Measurements from ENCODE around the gene YPEL3. TPM values are rescaled to one million over a fixed set of nuclear protein-coding genes. Genes with fewer than 3 reads are reported as not detected.
A peak's percentile ranks its signal among the peaks of the same experiment; 100 is the strongest.

YPEL3 gene
- total RNA-seq, 1 donor from 2014 or later: 6.8 TPM

DNA sequence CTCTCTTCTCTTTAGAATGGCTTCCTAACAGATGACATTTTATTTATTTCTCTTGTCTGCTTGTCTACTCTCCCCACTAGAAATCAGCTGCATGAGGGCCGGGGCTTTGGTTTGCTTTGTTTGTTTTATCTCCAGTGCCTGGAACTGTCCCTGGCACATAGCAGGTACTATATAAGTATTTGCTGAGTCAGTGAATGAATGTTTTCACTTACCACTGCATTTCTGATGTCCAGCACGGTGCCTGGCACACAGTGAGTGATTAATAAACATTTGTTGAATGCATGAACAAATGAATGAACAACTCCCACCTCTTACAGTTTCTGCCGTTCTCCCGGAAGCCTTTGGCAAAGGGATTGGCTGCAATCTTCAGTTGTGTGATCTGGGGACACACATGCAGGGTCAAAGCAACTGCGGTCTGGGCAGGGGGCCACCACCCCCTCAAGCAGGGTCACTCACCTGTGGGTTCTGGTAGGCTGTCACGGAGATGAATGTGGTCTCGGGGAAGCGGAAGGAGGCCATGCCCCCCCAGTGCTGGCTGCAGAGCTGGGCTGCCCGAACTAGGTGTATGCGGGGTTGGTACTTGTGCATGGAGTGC is 7.7 kb downstream of the YPEL3 start:
- Mint-ChIP-seq H3K9me3 (no peaks in the 10 kb centered on the region), H3K27ac (no peak overlapping the region)
- H2AFZ ChIP-seq (replicated peaks): no peak overlapping the region

DNA sequence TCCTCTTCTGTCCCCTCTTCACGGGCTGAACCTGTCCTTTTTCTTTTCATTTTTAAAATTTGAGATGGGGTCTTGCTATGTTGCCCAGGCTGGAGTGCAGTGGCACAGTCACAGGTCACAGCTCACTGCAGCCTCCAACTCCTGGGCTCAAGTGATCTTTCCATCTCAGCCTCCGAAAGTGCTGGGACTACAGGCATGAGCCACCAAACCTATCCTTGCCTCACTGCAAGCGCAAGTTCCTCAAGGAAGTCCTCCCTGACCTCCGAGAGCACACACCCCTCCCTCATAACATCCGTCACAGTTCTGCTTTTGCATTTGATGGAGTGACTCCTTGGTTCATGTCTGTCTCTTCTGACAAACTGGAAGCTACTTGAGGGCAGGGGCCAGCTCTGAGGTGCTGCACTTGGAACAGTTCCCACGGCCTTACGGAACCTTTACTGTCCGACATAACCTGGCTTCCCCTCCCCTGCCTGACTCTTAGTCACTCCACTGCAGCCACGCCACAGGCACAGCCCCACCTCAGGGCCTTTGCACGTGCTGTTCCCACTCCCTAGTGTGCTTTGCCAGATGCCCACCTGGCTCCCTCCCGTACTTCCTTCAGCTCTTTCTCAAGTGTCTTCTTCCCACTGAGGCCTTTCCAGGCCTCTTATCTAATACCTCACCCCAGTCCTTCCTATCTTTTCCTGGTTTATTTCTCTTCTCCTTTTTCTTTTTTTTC is 8.7 kb downstream of the YPEL3 start:
- H3K4me2 ChIP-seq: no peak overlapping the region
- H3K27ac Mint-ChIP-seq: peak overlapping the region; percentile 25
- H3F3A ChIP-seq (ENCODE audit: low read depth): peaks cover 11% of the 10 kb centered on the region
- H3K9me3 ChIP-seq (ENCODE audit: low read depth): no peaks in the 10 kb centered on the region
- no peak for TF ChIP-seq CTCF (IDR thresholded peaks at IDR 0.05)
- no peak for TF ChIP-seq EZH2 (IDR thresholded peaks at IDR 0.05)
- no peak for TF ChIP-seq EZH2phosphoT487 (IDR thresholded peaks at IDR 0.05)
- H2AFZ ChIP-seq (replicated peaks): no peak overlapping the region
- peaks cover 14% of the 10 kb centered on the region for H3K4me1 Mint-ChIP-seq
- no peaks in the 10 kb centered on the region for H3K27me3 ChIP-seq
- H3K79me2 ChIP-seq (ENCODE audit: low read depth): no peaks in the 10 kb centered on the region
- no peak overlapping the region for H3K9ac ChIP-seq
- peaks cover 11% of the 10 kb centered on the region for H3K36me3 Mint-ChIP-seq
- H3K4me3 ChIP-seq: no peak overlapping the region
- H3K27me3 Mint-ChIP-seq (ENCODE audit: insufficient read depth, low read depth): peaks cover 7% of the 10 kb centered on the region
- no peak overlapping the region for H3K27ac ChIP-seq
- H3K36me3 ChIP-seq: no peaks in the 10 kb centered on the region
- H4K20me1 ChIP-seq (ENCODE audit: low read depth): no peaks in the 10 kb centered on the region
- no peaks in the 10 kb centered on the region for H3K9me3 Mint-ChIP-seq
- peaks cover 6% of the 10 kb centered on the region for H3K4me1 ChIP-seq
- DNase-seq (ENCODE audit: low spot score): no peak
- H3K4me3 Mint-ChIP-seq: no peak overlapping the region

More for the DNA sequence above, 7.7 kb downstream of the YPEL3 start:
- Histone ChIP-seq H3K27me3 (no peaks in the 10 kb centered on the region), H3K4me1 (peaks cover 6% of the 10 kb centered on the region), H3K4me3 (no peak overlapping the region), H3F3A (ENCODE audit: low read depth) (peaks cover 21% of the 10 kb centered on the region), H3K4me2 (no peak overlapping the region), H3K79me2 (ENCODE audit: low read depth) (no peaks in the 10 kb centered on the region), H3K27ac (no peak overlapping the region), H4K20me1 (ENCODE audit: low read depth) (no peaks in the 10 kb centered on the region), H3K36me3 (no peaks in the 10 kb centered on the region), H3K9me3 (ENCODE audit: low read depth) (no peaks in the 10 kb centered on the region), H3K9ac (no peak overlapping the region)
- peaks cover 4% of the 10 kb centered on the region for H3K27me3 Mint-ChIP-seq (ENCODE audit: insufficient read depth, low read depth)
- TF ChIP-seq EZH2phosphoT487 (IDR thresholded peaks at IDR 0.05) (no peak), CTCF (IDR thresholded peaks at IDR 0.05) (no peak), EZH2 (IDR thresholded peaks at IDR 0.05) (no peak)
- peaks cover 2% of the 10 kb centered on the region for H3K36me3 Mint-ChIP-seq
- no peak for DNase-seq (ENCODE audit: low spot score)
- H3K4me3 Mint-ChIP-seq: no peak overlapping the region
- peaks cover 21% of the 10 kb centered on the region for H3K4me1 Mint-ChIP-seq

GRCh38 chr16:30086291-30087140 is 9.5 kb downstream of the YPEL3 start:
- H3K36me3 Mint-ChIP-seq: peaks cover 16% of the 10 kb centered on the region
- H3K27me3 Mint-ChIP-seq (ENCODE audit: insufficient read depth, low read depth): peaks cover 11% of the 10 kb centered on the region
- Histone ChIP-seq H4K20me1 (ENCODE audit: low read depth) (no peaks in the 10 kb centered on the region), H3K9ac (no peak overlapping the region), H3K4me1 (peaks cover 3% of the 10 kb centered on the region), H2AFZ (replicated peaks) (no peak overlapping the region), H3K4me3 (no peak overlapping the region), H3K9me3 (ENCODE audit: low read depth) (no peaks in the 10 kb centered on the region), H3F3A (ENCODE audit: low read depth) (peaks cover 7% of the 10 kb centered on the region), H3K4me2 (no peak overlapping the region), H3K36me3 (no peaks in the 10 kb centered on the region), H3K79me2 (ENCODE audit: low read depth) (no peaks in the 10 kb centered on the region), H3K27ac (no peak overlapping the region), H3K27me3 (no peaks in the 10 kb centered on the region)
- H3K4me1 Mint-ChIP-seq: peaks cover 7% of the 10 kb centered on the region
- H3K4me3 Mint-ChIP-seq: no peak overlapping the region
- no peak for DNase-seq (ENCODE audit: low spot score)
- TF ChIP-seq CTCF (IDR thresholded peaks at IDR 0.05) (no peak), EZH2phosphoT487 (IDR thresholded peaks at IDR 0.05) (no peak), EZH2 (IDR thresholded peaks at IDR 0.05) (no peak)
- no peak overlapping the region for H3K27ac Mint-ChIP-seq
- H3K9me3 Mint-ChIP-seq: no peaks in the 10 kb centered on the region

Measured in neural progenitor cell (in vitro differentiated cells).